Measurements from ENCODE around the gene ITGB3.

- TF ChIP-seq ZNF274 (IDR thresholded peaks at IDR 0.05; ENCODE audit: low read depth, low read length), result no peak
- TF ChIP-seq SUZ12 (IDR thresholded peaks at IDR 0.05; ENCODE audit: extremely low read depth, insufficient read depth, insufficient read length), result no peak
- no peak for TF ChIP-seq YY1 (IDR thresholded peaks at IDR 0.05; ENCODE audit: insufficient read depth, insufficient read length)
Observed at GRCh38 chr17:47230864-47231263, 22.8 kb upstream of the ITGB3 start.

All from NT2/D1 (cell line).